Upper lobe of left lung (tissue), 4 donors: ENCODE data around the gene AURKA.

Experiments
- EP300 ChIP-seq, 4 donors: sonication (generic); formaldehyde crosslinking; IDR thresholded peaks; one replicate each; pipeline ENCODE4 v1.5.1; 2017; ENCODE audit warnings: antibody characterized with exemption in 4 of 4, control low read depth in 2 of 4
- POLR2A ChIP-seq, 4 donors: fragments of 450-650 bp; IDR thresholded peaks; one replicate each; pipeline ENCODE4 v1.5.1; 2016 to 2017; ENCODE audit warnings: antibody characterized with exemption in 4 of 4, mild to moderate bottlenecking in 2 of 4
- POLR2AphosphoS5 ChIP-seq, 2 donors: sonication (generic); formaldehyde crosslinking; IDR thresholded peaks; one replicate each; pipeline ENCODE4 v1.5.1; 2017; ENCODE audit warnings: antibody characterized with exemption in 2 of 2
- TF ChIP-seq, protein P1 (sequence below), 6 experiments: fragments of 450-650 bp in 4 of 6; fragments of 200-600 bp in 2 of 6; sonication (generic) in 2 of 6; IDR thresholded peaks; one replicate each; pipeline ENCODE4 v1.5.1; 2016 to 2019; ENCODE audit warnings: antibody characterized with exemption in 6 of 6

- TF ChIP-seq, protein P1, sequence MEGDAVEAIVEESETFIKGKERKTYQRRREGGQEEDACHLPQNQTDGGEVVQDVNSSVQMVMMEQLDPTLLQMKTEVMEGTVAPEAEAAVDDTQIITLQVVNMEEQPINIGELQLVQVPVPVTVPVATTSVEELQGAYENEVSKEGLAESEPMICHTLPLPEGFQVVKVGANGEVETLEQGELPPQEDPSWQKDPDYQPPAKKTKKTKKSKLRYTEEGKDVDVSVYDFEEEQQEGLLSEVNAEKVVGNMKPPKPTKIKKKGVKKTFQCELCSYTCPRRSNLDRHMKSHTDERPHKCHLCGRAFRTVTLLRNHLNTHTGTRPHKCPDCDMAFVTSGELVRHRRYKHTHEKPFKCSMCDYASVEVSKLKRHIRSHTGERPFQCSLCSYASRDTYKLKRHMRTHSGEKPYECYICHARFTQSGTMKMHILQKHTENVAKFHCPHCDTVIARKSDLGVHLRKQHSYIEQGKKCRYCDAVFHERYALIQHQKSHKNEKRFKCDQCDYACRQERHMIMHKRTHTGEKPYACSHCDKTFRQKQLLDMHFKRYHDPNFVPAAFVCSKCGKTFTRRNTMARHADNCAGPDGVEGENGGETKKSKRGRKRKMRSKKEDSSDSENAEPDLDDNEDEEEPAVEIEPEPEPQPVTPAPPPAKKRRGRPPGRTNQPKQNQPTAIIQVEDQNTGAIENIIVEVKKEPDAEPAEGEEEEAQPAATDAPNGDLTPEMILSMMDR (IDR thresholded peaks at IDR 0.05), result no peak
- peak in 1 of 2 donors; percentile 25 for TF ChIP-seq POLR2AphosphoS5 (IDR thresholded peaks at IDR 0.05)
- TF ChIP-seq EP300 (IDR thresholded peaks at IDR 0.05), result no peak
- peak in 1 of 4 donors; percentile 53 for TF ChIP-seq POLR2A (IDR thresholded peaks at IDR 0.05)
Observed at GRCh38 chr20:56412473-56412790, 20.4 kb upstream of the AURKA start.
